ENCODE results near the gene RCAN1. TPM values are rescaled to one million over a fixed set of nuclear protein-coding genes. Genes with fewer than 3 reads are reported as not detected.
"Not testable (repeated sequence)": the region's sequence is repeated elsewhere in the genome, so short reads cannot be mapped to it uniquely, and the experiment has no call there.

Gene RCAN1
- total RNA-seq, 1 donor from 2014 or later, result 33.4 TPM

GRCh38 chr21:34560021-34560420, 54.9 kb downstream of the RCAN1 start:
- no peak overlapping the region for H3K4me3 ChIP-seq (ENCODE audit: low read length in 3 of 3)
- H3K9ac ChIP-seq (ENCODE audit: low read depth in 1 of 3, low read length in 3 of 3), result no peak overlapping the region
- H3K4me1 ChIP-seq (ENCODE audit: control insufficient read depth in 3 of 3, insufficient read depth in 3 of 3, low read length in 3 of 3), result no peaks in the 10 kb centered on the region
- no peak overlapping the region for H3K27ac ChIP-seq (ENCODE audit: low read depth, low read length)
- no peaks in the 10 kb centered on the region for H3K9me3 ChIP-seq (ENCODE audit: control insufficient read depth in 3 of 3, low read length in 3 of 3)
- H3K36me3 ChIP-seq (ENCODE audit: control insufficient read depth in 3 of 3, insufficient read depth in 3 of 3, low read length in 3 of 3), result no peaks in the 10 kb centered on the region
- H3K27me3 ChIP-seq (ENCODE audit: control insufficient read depth in 3 of 3, insufficient read depth in 3 of 3, low read length in 3 of 3), result no peaks in the 10 kb centered on the region

DNA sequence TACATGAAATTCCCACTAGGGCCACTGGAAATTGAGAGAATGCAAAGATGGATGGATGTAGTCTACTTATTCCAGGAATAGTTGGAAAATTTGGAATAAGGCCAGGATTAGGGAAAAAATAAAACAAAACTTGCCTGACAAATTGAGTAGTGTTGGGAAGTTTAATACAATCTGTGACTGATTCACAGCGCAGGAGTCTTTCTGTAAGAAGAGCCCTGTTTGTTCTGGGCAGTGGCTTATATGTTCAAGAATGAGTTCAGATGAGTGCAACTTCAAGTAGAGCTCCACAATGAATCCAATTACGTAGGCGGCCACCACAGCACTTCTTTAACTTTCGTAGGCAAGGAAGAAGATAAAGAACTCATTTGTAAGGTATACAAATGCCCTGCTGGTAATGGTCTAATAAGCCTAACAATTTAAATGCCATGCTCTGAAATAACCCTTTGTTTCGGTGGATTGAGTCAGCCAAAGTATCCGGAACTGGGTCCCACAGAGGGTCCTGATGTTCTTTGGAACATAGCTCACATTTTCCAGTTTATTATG, 55.8 kb downstream of the RCAN1 start:
- H3K4me3 ChIP-seq (ENCODE audit: low read length in 3 of 3), result no peak overlapping the region
- H3K4me1 ChIP-seq (ENCODE audit: control insufficient read depth in 3 of 3, insufficient read depth in 3 of 3, low read length in 3 of 3), result no peaks in the 10 kb centered on the region
- no peak overlapping the region for H3K27ac ChIP-seq (ENCODE audit: low read depth, low read length)
- H3K9ac ChIP-seq (ENCODE audit: low read depth in 1 of 3, low read length in 3 of 3), result no peak overlapping the region
- H3K9me3 ChIP-seq (ENCODE audit: control insufficient read depth in 3 of 3, low read length in 3 of 3), result no peaks in the 10 kb centered on the region
- H3K27me3 ChIP-seq (ENCODE audit: control insufficient read depth in 3 of 3, insufficient read depth in 3 of 3, low read length in 3 of 3), result no peaks in the 10 kb centered on the region
- no peaks in the 10 kb centered on the region for H3K36me3 ChIP-seq (ENCODE audit: control insufficient read depth in 3 of 3, insufficient read depth in 3 of 3, low read length in 3 of 3)

- no peaks in the 10 kb centered on the region for H3K27me3 ChIP-seq (ENCODE audit: control insufficient read depth in 3 of 3, insufficient read depth in 3 of 3, low read length in 3 of 3)
- H3K4me1 ChIP-seq (ENCODE audit: control insufficient read depth in 3 of 3, insufficient read depth in 3 of 3, low read length in 3 of 3), result no peaks in the 10 kb centered on the region
- H3K9ac ChIP-seq (ENCODE audit: low read depth in 1 of 3, low read length in 3 of 3), result no peak overlapping the region
- no peaks in the 10 kb centered on the region for H3K9me3 ChIP-seq (ENCODE audit: control insufficient read depth in 3 of 3, low read length in 3 of 3)
- no peak overlapping the region for H3K27ac ChIP-seq (ENCODE audit: low read depth, low read length)
- no peaks in the 10 kb centered on the region for H3K36me3 ChIP-seq (ENCODE audit: control insufficient read depth in 3 of 3, insufficient read depth in 3 of 3, low read length in 3 of 3)
- no peak overlapping the region for H3K4me3 ChIP-seq (ENCODE audit: low read length in 3 of 3)
These were observed 56.7 kb downstream of the RCAN1 start for GRCh38 chr21:34558166-34558565.

- H3K9me3 ChIP-seq (ENCODE audit: control insufficient read depth in 3 of 3, low read length in 3 of 3), result no peaks in the 10 kb centered on the region
- H3K4me1 ChIP-seq (ENCODE audit: control insufficient read depth in 3 of 3, insufficient read depth in 3 of 3, low read length in 3 of 3), result no peaks in the 10 kb centered on the region
- no peak overlapping the region for H3K9ac ChIP-seq (ENCODE audit: low read depth in 1 of 3, low read length in 3 of 3)
- H3K27me3 ChIP-seq (ENCODE audit: control insufficient read depth in 3 of 3, insufficient read depth in 3 of 3, low read length in 3 of 3), result no peaks in the 10 kb centered on the region
- H3K4me3 ChIP-seq (ENCODE audit: low read length in 3 of 3), result no peak overlapping the region
- no peak overlapping the region for H3K27ac ChIP-seq (ENCODE audit: low read depth, low read length)
- H3K36me3 ChIP-seq (ENCODE audit: control insufficient read depth in 3 of 3, insufficient read depth in 3 of 3, low read length in 3 of 3), result no peaks in the 10 kb centered on the region
These were observed 57.7 kb downstream of the RCAN1 start for GRCh38 chr21:34557261-34557660.

GRCh38 chr21:34554670-34555069, 60.2 kb downstream of the RCAN1 start:
- H3K9ac ChIP-seq (ENCODE audit: low read depth in 1 of 3, low read length in 3 of 3); H3K4me1 ChIP-seq (ENCODE audit: control insufficient read depth in 3 of 3, insufficient read depth in 3 of 3, low read length in 3 of 3); H3K36me3 ChIP-seq (ENCODE audit: control insufficient read depth in 3 of 3, insufficient read depth in 3 of 3, low read length in 3 of 3); H3K27ac ChIP-seq (ENCODE audit: low read depth, low read length); H3K4me3 ChIP-seq (ENCODE audit: low read length in 3 of 3); H3K27me3 ChIP-seq (ENCODE audit: control insufficient read depth in 3 of 3, insufficient read depth in 3 of 3, low read length in 3 of 3); H3K9me3 ChIP-seq (ENCODE audit: control insufficient read depth in 3 of 3, low read length in 3 of 3): not testable (repeated sequence)

GRCh38 chr21:34554227-34554626, 60.7 kb downstream of the RCAN1 start:
- no peaks in the 10 kb centered on the region for H3K4me1 ChIP-seq (ENCODE audit: control insufficient read depth in 3 of 3, insufficient read depth in 3 of 3, low read length in 3 of 3)
- no peak overlapping the region for H3K27ac ChIP-seq (ENCODE audit: low read depth, low read length)
- H3K27me3 ChIP-seq (ENCODE audit: control insufficient read depth in 3 of 3, insufficient read depth in 3 of 3, low read length in 3 of 3), result no peaks in the 10 kb centered on the region
- no peaks in the 10 kb centered on the region for H3K9me3 ChIP-seq (ENCODE audit: control insufficient read depth in 3 of 3, low read length in 3 of 3)
- no peak overlapping the region for H3K4me3 ChIP-seq (ENCODE audit: low read length in 3 of 3)
- H3K9ac ChIP-seq (ENCODE audit: low read depth in 1 of 3, low read length in 3 of 3), result no peak overlapping the region
- H3K36me3 ChIP-seq (ENCODE audit: control insufficient read depth in 3 of 3, insufficient read depth in 3 of 3, low read length in 3 of 3), result no peaks in the 10 kb centered on the region

DNA sequence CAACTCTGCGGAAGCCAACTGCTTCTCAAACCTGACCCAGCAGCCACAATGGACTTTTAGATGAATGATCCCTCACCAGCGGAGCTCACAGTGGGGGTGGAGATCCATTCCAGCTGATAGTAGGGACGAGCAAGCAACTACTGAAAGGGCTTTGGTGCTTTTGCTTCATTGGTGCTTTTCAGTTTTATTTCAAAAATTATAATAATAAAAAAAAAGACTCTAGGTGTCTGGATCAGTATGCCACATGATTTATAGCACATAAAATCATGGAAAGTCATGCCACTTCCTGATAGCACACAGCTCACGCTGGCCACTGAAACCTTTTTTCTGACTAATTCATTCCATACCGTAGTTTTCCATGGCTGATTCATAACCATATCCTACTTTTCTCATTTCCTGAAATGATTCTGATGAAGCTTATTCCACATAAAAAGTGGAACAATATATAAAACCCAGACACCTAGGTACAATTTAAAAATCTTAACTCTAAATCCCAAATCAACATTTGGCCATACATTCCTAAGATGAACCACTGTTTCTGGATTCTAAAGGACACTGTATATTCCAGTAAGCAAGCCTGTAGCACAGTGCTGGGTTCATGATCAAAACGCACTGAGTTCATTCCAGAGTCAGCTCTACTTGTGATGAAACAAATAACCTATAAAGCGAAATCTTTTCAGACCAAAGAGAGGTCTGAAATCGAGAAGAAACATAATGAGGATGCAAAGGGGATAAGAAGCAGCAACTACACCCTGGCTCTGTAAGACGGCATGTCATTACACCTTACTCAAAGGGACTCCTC, 61.6 kb downstream of the RCAN1 start:
- Histone ChIP-seq H3K9ac (ENCODE audit: low read depth in 1 of 3, low read length in 3 of 3) (no peak overlapping the region), H3K27ac (ENCODE audit: low read depth, low read length) (no peak overlapping the region), H3K9me3 (ENCODE audit: control insufficient read depth in 3 of 3, low read length in 3 of 3) (no peaks in the 10 kb centered on the region)

GRCh38 chr21:34552360-34553098, 62.4 kb downstream of the RCAN1 start:
- H3K36me3 ChIP-seq (ENCODE audit: control insufficient read depth in 3 of 3, insufficient read depth in 3 of 3, low read length in 3 of 3), result no peaks in the 10 kb centered on the region
- no peak overlapping the region for H3K27ac ChIP-seq (ENCODE audit: low read depth, low read length)
- H3K9ac ChIP-seq (ENCODE audit: low read depth in 1 of 3, low read length in 3 of 3), result no peak overlapping the region

More for the DNA sequence above, 61.6 kb downstream of the RCAN1 start:
- Histone ChIP-seq H3K4me1 (ENCODE audit: control insufficient read depth in 3 of 3, insufficient read depth in 3 of 3, low read length in 3 of 3) (no peaks in the 10 kb centered on the region), H3K4me3 (ENCODE audit: low read length in 3 of 3) (no peak overlapping the region), H3K27me3 (ENCODE audit: control insufficient read depth in 3 of 3, insufficient read depth in 3 of 3, low read length in 3 of 3) (no peaks in the 10 kb centered on the region), H3K36me3 (ENCODE audit: control insufficient read depth in 3 of 3, insufficient read depth in 3 of 3, low read length in 3 of 3) (no peaks in the 10 kb centered on the region)

DNA sequence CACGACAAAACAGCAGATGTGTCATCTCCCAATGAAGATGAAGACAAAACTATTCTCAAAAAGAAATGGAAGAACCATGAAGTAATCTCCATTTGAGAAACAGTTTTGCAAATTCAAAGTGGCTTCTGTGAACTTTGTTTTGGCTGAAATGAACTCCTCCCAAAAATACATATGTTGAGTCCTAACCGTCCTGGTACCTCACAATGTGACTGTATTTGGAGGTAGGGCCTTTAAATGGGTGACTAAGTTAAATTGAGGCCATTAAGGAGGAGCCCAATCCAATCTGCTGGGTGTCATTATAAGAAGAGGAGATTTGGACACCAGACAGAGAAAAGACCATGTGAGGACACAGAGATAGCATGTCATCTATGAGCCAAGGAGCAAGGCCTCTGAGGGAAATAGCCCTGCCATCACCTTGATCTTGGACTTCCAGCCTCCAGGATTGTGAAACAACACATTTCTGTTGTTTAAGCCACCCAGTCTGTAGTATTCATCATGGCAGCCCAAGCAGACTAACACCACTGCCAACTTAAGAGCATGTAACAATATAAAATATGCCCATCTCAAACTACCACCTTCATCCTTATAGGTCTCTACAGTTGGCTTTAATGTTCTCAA, 64.6 kb downstream of the RCAN1 start:
- no peak overlapping the region for H3K4me3 ChIP-seq (ENCODE audit: low read length in 3 of 3)
- H3K4me1 ChIP-seq (ENCODE audit: control insufficient read depth in 3 of 3, insufficient read depth in 3 of 3, low read length in 3 of 3), result peaks cover 3 to 11% (median 7%) of the 10 kb centered on the region in 3 donors
- no peaks in the 10 kb centered on the region for H3K9me3 ChIP-seq (ENCODE audit: control insufficient read depth in 3 of 3, low read length in 3 of 3)
- no peaks in the 10 kb centered on the region for H3K27me3 ChIP-seq (ENCODE audit: control insufficient read depth in 3 of 3, insufficient read depth in 3 of 3, low read length in 3 of 3)
- H3K27ac ChIP-seq (ENCODE audit: low read depth, low read length), result no peak overlapping the region
- no peaks in the 10 kb centered on the region for H3K36me3 ChIP-seq (ENCODE audit: control insufficient read depth in 3 of 3, insufficient read depth in 3 of 3, low read length in 3 of 3)
- no peak overlapping the region for H3K9ac ChIP-seq (ENCODE audit: low read depth in 1 of 3, low read length in 3 of 3)

More at GRCh38 chr21:34552360-34553098, 62.4 kb downstream of the RCAN1 start:
- no peaks in the 10 kb centered on the region for H3K4me1 ChIP-seq (ENCODE audit: control insufficient read depth in 3 of 3, insufficient read depth in 3 of 3, low read length in 3 of 3)
- no peaks in the 10 kb centered on the region for H3K9me3 ChIP-seq (ENCODE audit: control insufficient read depth in 3 of 3, low read length in 3 of 3)
- H3K4me3 ChIP-seq (ENCODE audit: low read length in 3 of 3), result no peak overlapping the region
- no peaks in the 10 kb centered on the region for H3K27me3 ChIP-seq (ENCODE audit: control insufficient read depth in 3 of 3, insufficient read depth in 3 of 3, low read length in 3 of 3)

Data from skeletal muscle tissue (tissue), 4 donors.